Adipocyte (in vitro differentiated cells): ENCODE measurements around the gene TFCP2.

Source experiments
- DNase-seq: peaks from one replicate; pipeline ENCODE4 v3.0.0-alpha.2; 2015; ENCODE audit warnings: low read depth
- H3K27me3 ChIP-seq: replicated peaks from 2 replicates; pipeline ENCODE4 v1.7.0; 2013; ENCODE audit warnings: mild to moderate bottlenecking, low read length, moderate library complexity; ENCODE audit not compliant: control insufficient read depth, insufficient read depth
- H3K36me3 ChIP-seq: 2 replicates; pipeline ENCODE4 v1.7.0; 2013; ENCODE audit warnings: low read length, mild to moderate bottlenecking, moderate library complexity; ENCODE audit not compliant: control insufficient read depth, insufficient read depth, severe bottlenecking
- H3K4me1 ChIP-seq: 2 replicates; pipeline ENCODE4 v1.7.0; 2013; ENCODE audit warnings: mild to moderate bottlenecking, low read length, moderate library complexity; ENCODE audit not compliant: control insufficient read depth, insufficient read depth
- H3K4me3 ChIP-seq: 2 replicates; pipeline ENCODE4 v1.7.0; 2013; ENCODE audit warnings: mild to moderate bottlenecking, low read length, moderate library complexity
- H3K9ac ChIP-seq: 2 replicates; pipeline ENCODE4 v1.7.0; 2013; ENCODE audit warnings: mild to moderate bottlenecking, low read length, moderate library complexity
- H3K9me3 ChIP-seq: 2 replicates; pipeline ENCODE4 v1.7.0; 2013; ENCODE audit warnings: mild to moderate bottlenecking, low read length, moderate library complexity; ENCODE audit not compliant: control insufficient read depth

Gene TFCP2

GRCh38 chr12:51055060-51055459, 117.9 kb downstream of the TFCP2 start:
- no peak overlapping the region for H3K4me3 ChIP-seq
- H3K9me3 ChIP-seq = no peaks in the 10 kb centered on the region
- no peak for DNase-seq
- peaks cover 13% of the 10 kb centered on the region for H3K4me1 ChIP-seq
- H3K27me3 ChIP-seq = no peaks in the 10 kb centered on the region
- no peak overlapping the region for H3K9ac ChIP-seq
- peaks cover 76% of the 10 kb centered on the region for H3K36me3 ChIP-seq

DNA sequence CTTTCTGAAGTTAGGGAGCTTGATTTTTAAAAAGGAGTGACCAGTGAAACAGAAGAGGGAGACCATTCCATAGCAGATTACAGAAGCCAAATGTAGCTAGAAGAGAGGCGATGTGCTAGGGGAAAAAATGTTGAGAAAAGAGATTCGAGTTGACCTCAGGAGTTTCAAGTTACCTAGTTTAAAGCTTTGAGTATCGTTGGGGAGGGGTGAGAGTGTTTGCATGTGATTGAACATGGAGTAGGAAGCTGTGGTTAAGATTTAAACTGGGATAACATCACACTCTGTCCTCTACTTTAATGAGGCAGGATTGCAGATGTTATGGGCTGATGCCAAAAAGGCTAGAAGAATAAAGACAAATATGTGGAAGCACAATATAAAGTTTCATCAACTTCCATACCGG, 121.1 kb downstream of the TFCP2 start:
- DNase-seq = no peak
- H3K4me3 ChIP-seq = no peak overlapping the region

GRCh38 chr12:51049525-51049924, 123.4 kb downstream of the TFCP2 start:
- peak overlapping the region; percentile 98 for H3K9ac ChIP-seq
- H3K4me3 ChIP-seq = peak overlapping the region; percentile 98
- DNase-seq = no peak
- peaks cover 26% of the 10 kb centered on the region for H3K36me3 ChIP-seq
- peaks cover 26% of the 10 kb centered on the region for H3K4me1 ChIP-seq
- H3K9me3 ChIP-seq = no peaks in the 10 kb centered on the region
- no peaks in the 10 kb centered on the region for H3K27me3 ChIP-seq

More for the DNA sequence above, 121.1 kb downstream of the TFCP2 start:
- peaks cover 48% of the 10 kb centered on the region for H3K36me3 ChIP-seq
- H3K27me3 ChIP-seq = no peaks in the 10 kb centered on the region
- H3K4me1 ChIP-seq = peaks cover 30% of the 10 kb centered on the region
- H3K9me3 ChIP-seq = no peaks in the 10 kb centered on the region
- H3K9ac ChIP-seq = no peak overlapping the region

DNA sequence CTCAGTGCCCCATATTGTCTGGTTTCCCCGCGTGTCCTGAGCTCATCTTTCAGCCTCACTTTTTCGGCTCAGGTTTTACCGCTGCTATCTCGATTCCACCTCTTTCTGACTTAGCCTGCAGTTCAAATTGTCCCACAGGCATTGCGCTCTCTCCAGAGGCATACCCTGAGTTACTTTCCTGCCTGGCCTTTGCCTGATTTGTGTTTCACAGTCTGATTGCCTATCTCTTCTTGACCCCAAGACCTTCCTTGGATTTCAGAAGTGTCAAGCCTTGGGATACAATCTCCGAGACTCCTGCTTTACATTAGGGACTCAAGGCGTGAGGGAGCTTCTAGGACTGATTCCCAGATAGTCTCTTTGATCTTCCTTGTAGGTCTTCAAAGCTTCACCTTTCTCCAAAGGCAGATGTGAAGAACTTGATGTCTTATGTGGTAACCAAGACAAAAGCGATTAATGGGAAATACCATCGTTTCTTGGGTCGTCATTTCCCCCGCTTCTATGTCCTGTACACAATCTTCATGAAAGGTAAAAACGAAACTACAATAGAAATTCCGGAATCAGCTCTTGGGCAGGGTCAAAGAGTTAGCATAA, 124.2 kb downstream of the TFCP2 start:
- H3K36me3 ChIP-seq = peaks cover 19% of the 10 kb centered on the region
- H3K4me3 ChIP-seq = peak overlapping the region; percentile 98
- no peak for DNase-seq
- H3K9me3 ChIP-seq = no peaks in the 10 kb centered on the region
- H3K4me1 ChIP-seq = peaks cover 26% of the 10 kb centered on the region
- peak overlapping the region; percentile 98 for H3K9ac ChIP-seq
- no peaks in the 10 kb centered on the region for H3K27me3 ChIP-seq

DNA sequence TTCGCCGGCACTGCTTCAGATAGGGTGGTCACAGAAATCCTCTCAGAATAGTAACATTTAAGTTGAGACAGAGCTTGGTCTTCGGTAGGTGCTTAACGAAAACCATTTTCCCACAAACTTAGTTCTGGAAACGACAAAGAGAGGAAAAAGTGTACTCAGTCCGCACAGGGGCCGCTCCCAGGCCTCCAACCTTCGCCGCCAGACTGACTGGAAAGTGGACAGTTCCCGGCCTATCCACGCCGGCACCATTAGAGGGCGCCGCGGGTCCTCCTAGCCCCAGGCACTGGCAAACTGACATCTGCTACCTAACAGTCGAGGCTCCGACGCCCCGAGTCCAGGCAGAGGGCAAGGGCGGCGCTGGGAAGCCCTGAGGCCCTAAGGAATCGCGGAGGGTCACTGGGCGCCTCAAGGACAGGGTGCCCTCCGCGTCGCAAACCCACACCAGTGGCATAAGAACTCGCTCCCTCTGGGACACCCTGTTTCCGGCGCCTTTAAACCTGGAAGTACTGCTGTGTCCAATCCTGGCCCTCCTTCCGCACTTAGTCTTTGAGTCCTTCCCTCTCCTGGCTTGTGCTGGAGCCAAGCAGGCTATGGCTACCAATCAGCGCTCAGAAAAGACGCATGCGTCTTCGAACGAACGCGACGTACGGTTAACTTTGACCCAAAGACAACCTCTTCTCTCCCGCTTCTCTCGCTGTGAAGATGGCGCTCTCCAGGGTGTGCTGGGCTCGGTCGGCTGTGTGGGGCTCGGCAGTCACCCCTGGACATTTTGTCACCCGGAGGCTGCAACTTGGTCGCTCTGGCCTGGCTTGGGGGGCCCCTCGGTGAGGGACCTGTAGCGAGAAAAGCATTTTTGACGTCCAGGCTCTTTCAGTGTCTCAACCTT, 125.0 kb downstream of the TFCP2 start, which contains the start of gene LETMD1:
LETMD1 (plus strand) TSS at position 673 of the 886 bp plus-strand sequence; CDS start at position 703, 30 bp downstream.
- peak within 1 kb of the TSS; percentile 98 for H3K9ac ChIP-seq
- no peaks in the 10 kb centered on the region for H3K27me3 ChIP-seq
- H3K4me1 ChIP-seq = peaks cover 26% of the 10 kb centered on the region
- H3K36me3 ChIP-seq = peaks cover 10% of the 10 kb centered on the region
- H3K9me3 ChIP-seq = no peaks in the 10 kb centered on the region
- peak within 1 kb of the TSS; percentile 98 for H3K4me3 ChIP-seq
- DNase-seq = peak; percentile 99
